ENCODE results near the gene KLRC1.
"Not testable (repeated sequence)": the region's sequence is repeated elsewhere in the genome, so short reads cannot be mapped to it uniquely, and the experiment has no call there.

Gene KLRC1

GRCh38 chr12:10453156-10453555 lies at the start of gene KLRC1:
Gene KLRC1 (minus strand): TSS chr12:10453377. CDS start chr12:10451156, 2,221 bp downstream.
- DNase-seq (ENCODE audit: low read depth) = no peak

DNA sequence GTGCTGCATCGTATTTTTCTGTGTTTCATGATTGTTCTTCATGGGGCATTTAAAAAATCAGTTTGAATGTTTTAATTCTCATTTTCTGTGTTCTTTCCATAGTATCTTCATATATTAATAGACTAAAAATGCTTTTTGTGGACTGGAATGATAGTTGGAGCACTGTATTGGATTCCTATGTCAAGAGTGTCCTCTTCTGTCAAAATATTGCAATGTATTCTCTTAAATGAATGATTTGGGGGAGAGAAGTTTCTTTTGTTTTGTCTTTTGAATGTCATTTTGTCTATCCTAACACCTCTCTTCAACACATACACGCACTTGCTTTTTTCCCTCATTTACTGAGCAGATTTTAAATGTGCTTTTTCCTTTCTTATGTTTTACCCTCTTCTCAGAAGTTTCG lies 47.9 kb upstream of the KLRC1 start:
- no peak for DNase-seq (ENCODE audit: low read depth)

DNA sequence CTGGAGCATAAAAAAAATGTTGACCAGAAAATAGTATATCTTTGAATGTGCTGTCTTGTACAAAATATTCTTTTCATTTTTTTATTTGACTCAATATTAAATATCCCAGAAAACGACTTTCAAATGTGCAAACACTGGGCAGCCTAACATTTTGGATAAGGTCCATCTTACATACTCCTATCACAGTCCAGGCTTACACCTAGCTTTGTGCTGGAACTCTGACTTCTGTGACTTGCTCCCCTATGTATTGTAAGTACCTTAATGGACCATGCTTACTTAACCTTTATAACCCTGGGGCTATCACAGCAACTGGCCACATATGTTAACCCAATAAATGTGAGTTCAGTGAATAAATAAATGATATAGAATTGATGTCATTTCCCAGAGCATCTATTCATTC lies 44.9 kb upstream of the KLRC1 start:
- no peak for DNase-seq (ENCODE audit: low read depth)

DNA sequence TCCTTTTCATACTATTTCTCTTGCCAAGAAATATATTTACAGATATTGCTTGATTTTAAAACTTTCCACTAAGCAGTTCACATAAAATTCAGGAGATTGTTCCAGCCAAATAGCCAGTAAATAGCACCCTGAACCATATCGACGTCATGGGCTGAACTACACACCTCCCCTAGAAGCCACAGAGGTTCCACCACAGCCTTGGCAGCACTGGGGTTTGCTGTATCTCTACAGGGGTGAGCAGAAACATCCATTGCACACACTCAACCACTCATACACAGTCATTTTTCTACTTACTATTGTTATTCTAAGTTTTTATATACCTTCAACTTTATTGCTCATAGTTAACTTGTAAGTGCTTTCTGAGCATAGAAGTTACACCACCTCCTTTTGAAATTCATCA lies 44.4 kb upstream of the KLRC1 start:
- no peak for DNase-seq (ENCODE audit: low read depth)

DNA sequence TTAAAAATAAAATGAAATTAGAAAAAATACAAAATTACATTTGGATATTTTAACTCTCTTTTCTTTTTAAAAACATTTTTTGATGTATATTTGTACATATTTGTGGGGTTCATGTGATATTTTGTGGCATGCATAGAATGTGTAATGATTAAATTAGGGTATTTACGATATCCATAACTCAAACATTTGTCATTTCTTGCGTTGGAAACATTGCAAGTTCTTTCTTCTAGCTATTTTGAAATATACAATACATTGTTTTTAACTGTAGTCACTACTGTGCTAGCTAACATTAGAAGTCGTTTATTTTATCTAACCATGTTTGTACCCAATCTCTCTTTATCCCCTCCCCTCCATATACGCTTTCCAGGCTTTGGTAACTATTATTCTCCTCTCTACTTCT lies 38.6 kb upstream of the KLRC1 start:
- no peak for DNase-seq (ENCODE audit: low read depth)

GRCh38 chr12:10487328-10487727 lies 34.2 kb upstream of the KLRC1 start:
- not testable (repeated sequence) for DNase-seq (ENCODE audit: low read depth)

DNA sequence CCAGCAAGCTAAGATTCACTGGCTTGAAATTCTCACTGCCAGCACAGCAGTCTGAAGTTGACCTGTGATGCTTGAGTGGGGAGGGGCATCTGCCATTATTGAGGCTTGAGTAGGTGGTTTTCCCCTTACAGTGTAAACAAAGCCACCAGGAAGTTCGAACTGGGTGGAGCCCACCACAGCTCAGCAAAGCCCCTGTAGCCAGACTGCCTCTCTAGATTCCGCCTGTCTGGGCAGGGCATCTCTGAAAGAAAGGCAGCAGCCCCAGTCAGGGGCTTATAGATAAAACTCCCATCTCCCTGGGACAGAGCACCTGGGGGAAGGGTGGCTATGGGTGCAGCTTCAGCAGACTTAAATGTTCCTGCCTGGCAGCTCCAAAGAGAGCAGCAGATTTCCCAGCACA lies 28.7 kb upstream of the KLRC1 start:
- not testable (repeated sequence) for DNase-seq (ENCODE audit: low read depth)

GRCh38 chr12:10472808-10473207 lies 19.6 kb upstream of the KLRC1 start:
- not testable (repeated sequence) for DNase-seq (ENCODE audit: low read depth)

GRCh38 chr12:10469701-10470100 lies 16.5 kb upstream of the KLRC1 start:
- DNase-seq (ENCODE audit: low read depth) = no peak

- DNase-seq (ENCODE audit: low read depth) = no peak
Measured at GRCh38 chr12:10466311-10466710, 13.1 kb upstream of the KLRC1 start.

DNA sequence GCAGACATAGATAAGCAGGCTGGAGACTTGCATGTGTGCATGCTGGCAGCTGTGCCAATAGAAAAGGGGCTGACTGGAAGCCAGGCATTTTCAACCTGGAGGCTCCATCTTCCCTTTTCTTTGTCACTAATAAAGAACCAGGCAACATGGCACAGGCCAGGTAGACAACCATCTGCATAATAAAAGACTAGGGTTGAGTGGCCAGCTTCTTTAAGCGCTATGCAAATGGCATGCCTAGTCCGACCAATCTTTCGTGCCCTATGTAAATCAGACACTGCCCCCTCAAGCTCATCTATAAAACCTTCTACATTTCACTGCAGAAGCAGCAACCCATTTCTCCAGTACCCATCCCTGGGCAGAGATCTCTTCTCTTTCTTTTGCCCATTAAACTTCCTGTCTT lies 4.6 kb upstream of the KLRC1 start:
- DNase-seq (ENCODE audit: low read depth) = no peak

- DNase-seq (ENCODE audit: low read depth) = no peak
Measured at GRCh38 chr12:10456856-10457255, 3.7 kb upstream of the KLRC1 start.

DNA sequence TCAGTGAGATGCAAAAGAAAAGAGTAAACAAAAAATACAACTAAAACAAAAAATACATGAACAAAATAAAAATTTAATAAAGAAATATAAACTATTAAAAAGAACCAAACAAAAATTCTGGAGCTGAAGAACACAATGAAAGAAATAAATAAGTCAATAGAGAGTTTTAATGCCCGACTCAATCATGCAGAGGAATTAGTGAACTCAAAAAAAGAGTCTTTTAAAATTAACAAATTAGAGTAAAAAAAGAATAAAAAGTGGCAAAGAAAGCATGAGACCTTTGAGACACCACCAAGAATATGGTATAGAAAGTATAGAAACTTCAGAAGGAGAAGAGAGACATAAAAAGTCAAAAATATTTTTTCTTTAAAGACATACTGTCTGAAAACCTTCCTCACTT lies 2.6 kb upstream of the KLRC1 start:
- no peak for DNase-seq (ENCODE audit: low read depth)

GRCh38 chr12:10454531-10454930 lies 1.4 kb upstream of the KLRC1 start:
- DNase-seq (ENCODE audit: low read depth) = no peak

- no peak for DNase-seq (ENCODE audit: low read depth)
Measured at GRCh38 chr12:10448236-10448635, 4.9 kb downstream of the KLRC1 start.

- DNase-seq (ENCODE audit: low read depth) = not testable (repeated sequence)
Measured at GRCh38 chr12:10446052-10446451, 7.1 kb downstream of the KLRC1 start.

GRCh38 chr12:10441144-10441543 lies 12.0 kb downstream of the KLRC1 start:
- not testable (repeated sequence) for DNase-seq (ENCODE audit: low read depth)

DNA sequence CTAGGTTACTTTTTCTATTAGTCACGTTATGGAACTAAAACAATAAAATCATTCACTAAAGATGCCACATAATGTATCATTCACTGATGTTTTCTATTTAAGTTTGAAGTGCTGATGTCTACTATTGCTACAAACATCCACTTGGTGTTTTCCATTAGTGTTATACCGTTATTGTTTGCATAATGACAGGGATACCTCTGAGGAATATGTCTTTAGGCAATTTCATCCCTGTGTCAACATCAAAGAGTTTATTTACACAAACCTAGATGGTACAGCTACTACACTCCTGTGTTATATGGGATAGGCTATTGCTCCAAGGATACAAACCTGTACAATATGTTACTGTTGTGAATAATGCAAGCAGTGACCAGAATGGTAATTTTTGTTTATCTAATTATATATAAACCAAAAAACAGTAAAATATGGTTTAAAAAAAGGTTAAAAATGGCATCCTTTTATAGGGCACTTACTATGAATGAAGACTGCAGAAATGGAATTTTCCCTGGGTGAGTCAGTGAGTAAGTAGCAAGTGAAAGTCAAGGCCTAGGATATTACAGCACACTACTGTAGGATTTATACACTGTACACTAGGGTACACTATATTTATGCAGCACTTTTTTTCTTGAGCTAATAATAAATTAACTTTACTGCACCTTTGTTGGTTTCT lies 13.4 kb downstream of the KLRC1 start:
- DNase-seq (ENCODE audit: low read depth) = not testable (repeated sequence)

GRCh38 chr12:10437601-10438000 lies 15.6 kb downstream of the KLRC1 start:
- not testable (repeated sequence) for DNase-seq (ENCODE audit: low read depth)

DNA sequence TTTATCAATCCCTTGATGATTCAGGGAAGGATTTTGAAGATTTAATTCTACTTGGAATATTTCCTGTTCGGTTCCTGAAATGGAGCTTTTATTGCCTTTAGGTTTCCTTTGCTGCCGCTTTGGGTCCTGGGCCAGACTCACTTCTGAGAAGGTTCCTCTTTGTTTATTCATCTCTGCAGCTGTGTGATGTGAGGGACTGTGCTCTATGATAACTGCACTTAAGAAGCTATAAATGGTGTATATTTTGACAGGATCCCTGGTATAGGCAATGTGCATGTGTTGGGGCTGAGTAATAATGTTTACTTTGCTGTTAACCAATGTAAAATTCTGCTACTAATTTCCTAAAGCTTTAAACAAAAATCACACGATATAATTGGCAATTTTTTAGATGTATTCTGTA lies 17.4 kb downstream of the KLRC1 start, which contains the start of gene KLRC2:
TSS of gene KLRC2 (minus strand) at position 195 of the 400 bp plus-strand sequence. CDS start at position 171, 24 bp downstream.
- DNase-seq (ENCODE audit: low read depth) = not testable (repeated sequence)

DNA sequence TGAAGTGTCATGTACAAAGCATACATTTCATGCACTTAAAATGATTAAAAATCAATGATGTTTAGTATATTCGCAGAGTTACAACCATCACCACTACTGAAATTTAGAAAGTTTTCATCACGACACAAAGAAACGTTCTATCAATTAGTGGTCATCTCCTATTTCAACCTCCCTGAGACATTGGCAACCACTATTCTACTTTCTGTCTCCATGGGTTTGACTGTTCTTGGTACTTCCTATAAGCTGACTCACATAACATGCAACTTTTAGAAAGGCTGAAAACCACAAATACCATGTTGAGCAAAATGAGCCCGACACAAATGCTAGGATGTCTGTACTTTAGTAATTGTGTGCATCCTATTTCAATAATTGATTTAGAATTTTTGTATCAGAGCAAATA lies 22.6 kb downstream of the KLRC1 start:
- DNase-seq (ENCODE audit: low read depth) = not testable (repeated sequence)

- not testable (repeated sequence) for DNase-seq (ENCODE audit: low read depth)
Measured at GRCh38 chr12:10425938-10426337, 27.2 kb downstream of the KLRC1 start.

DNA sequence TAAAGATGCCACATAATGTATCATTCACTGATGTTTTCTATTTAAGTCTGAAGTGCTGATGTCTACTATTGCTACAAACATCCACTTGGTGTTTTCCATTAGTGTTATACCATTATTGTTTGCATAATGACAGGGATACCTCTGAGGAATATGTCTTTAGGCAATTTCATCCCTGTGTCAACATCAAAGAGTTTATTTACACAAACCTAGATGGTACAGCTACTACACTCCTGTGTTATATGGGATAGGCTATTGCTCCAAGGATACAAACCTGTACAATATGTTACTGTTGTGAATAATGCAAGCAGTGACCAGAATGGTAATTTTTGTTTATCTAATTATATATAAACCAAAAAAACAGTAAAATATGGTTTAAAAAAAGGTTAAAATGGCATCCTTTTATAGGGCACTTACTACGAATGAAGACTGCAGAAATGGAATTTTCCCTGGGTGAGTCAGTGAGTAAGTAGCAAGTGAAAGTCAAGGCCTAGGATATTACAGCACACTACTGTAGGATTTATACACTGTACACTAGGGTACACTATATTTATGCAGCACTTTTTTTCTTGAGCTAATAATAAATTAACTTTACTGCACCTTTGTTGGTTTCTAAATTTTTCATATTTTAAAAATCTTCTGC lies 28.8 kb downstream of the KLRC1 start:
- DNase-seq (ENCODE audit: low read depth) = not testable (repeated sequence)

DNA sequence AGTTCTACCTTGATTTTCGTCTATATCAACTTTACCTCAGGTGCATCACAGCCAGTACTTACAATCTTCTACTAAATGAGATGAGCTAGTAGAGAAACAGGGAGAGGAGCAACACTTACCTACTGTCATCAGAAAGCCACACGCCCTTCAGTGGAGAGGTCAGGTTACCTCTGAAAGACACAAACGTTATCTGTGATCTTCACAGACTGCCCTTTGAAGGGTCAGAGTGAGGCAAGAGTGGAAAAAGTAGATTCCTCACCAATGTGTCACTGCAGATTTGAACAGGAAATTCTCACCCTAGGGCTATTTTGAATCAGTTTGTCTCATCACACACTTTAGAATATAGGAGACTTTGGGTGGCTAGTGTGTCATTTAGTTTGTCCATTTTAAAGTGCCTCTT lies 31.0 kb downstream of the KLRC1 start:
- DNase-seq (ENCODE audit: low read depth) = not testable (repeated sequence)
